GM19328 (cell line): Measurements from ENCODE around the gene ADH1C.
"Not testable (repeated sequence)": the region's sequence is repeated elsewhere in the genome, so short reads cannot be mapped to it uniquely, and the experiment has no call there.

Experiments used
- ATAC-seq: cut with Tn5 transposase; IDR thresholded peaks from one replicate; pipeline ENCODE4 v1.9.1; 2021; ENCODE audit warnings: mild to moderate bottlenecking, moderate library complexity; ENCODE audit not compliant: unreplicated experiment

The ADH1C gene

GRCh38 chr4:99359480-99360204, 7.1 kb upstream of the ADH1C start:
- no peak for ATAC-seq

GRCh38 chr4:99357948-99358347, 5.4 kb upstream of the ADH1C start:
- ATAC-seq, result no peak

- no peak for ATAC-seq
These were observed 4.4 kb upstream of the ADH1C start for GRCh38 chr4:99356992-99357391.

- ATAC-seq, result not testable (repeated sequence)
These were observed 3.6 kb upstream of the ADH1C start for GRCh38 chr4:99356149-99356548.

GRCh38 chr4:99351487-99351886, 1.1 kb downstream of the ADH1C start:
- ATAC-seq, result no peak

- ATAC-seq, result no peak
These were observed 3.2 kb downstream of the ADH1C start for GRCh38 chr4:99349338-99349737.

- not testable (repeated sequence) for ATAC-seq
These were observed 9.9 kb downstream of the ADH1C start for GRCh38 chr4:99342624-99343023.

- ATAC-seq, result no peak
These were observed 11.1 kb downstream of the ADH1C start for GRCh38 chr4:99341426-99341825.

GRCh38 chr4:99339172-99339571, 13.4 kb downstream of the ADH1C start:
- ATAC-seq, result no peak

GRCh38 chr4:99336553-99336952, 16.0 kb downstream of the ADH1C start:
- ATAC-seq, result no peak

- no peak for ATAC-seq
These were observed 17.7 kb downstream of the ADH1C start for GRCh38 chr4:99334880-99335279.

- ATAC-seq, result no peak
These were observed 21.9 kb downstream of the ADH1C start for GRCh38 chr4:99330648-99331047.

- no peak for ATAC-seq
These were observed 22.7 kb downstream of the ADH1C start for GRCh38 chr4:99329876-99330275.

- ATAC-seq, result no peak
These were observed 27.6 kb downstream of the ADH1C start for GRCh38 chr4:99324979-99325378.

GRCh38 chr4:99324361-99324760, 28.2 kb downstream of the ADH1C start:
- ATAC-seq, result no peak

- ATAC-seq, result no peak
These were observed 28.8 kb downstream of the ADH1C start for GRCh38 chr4:99323756-99324155.

GRCh38 chr4:99321241-99322191, 31.0 kb downstream of the ADH1C start, which contains the start of gene ADH1B:
Gene ADH1B (minus strand): TSS chr4:99321401. CDS start chr4:99321331, 70 bp downstream.
- no peak for ATAC-seq

GRCh38 chr4:99317811-99318210, 34.7 kb downstream of the ADH1C start:
- ATAC-seq, result not testable (repeated sequence)

GRCh38 chr4:99317354-99317753, 35.2 kb downstream of the ADH1C start:
- no peak for ATAC-seq

GRCh38 chr4:99315839-99316238, 36.7 kb downstream of the ADH1C start:
- ATAC-seq, result no peak

GRCh38 chr4:99314211-99314610, 38.3 kb downstream of the ADH1C start:
- no peak for ATAC-seq

GRCh38 chr4:99310389-99310788, 42.2 kb downstream of the ADH1C start:
- no peak for ATAC-seq
